Measurements from ENCODE around the gene PDE7B. TPM values are rescaled to one million over a fixed set of nuclear protein-coding genes. Genes with fewer than 3 reads are reported as not detected.

Gene PDE7B
- total RNA-seq, 2 experiments from 2014 or later, result 0.25 to 0.31 TPM

DNA sequence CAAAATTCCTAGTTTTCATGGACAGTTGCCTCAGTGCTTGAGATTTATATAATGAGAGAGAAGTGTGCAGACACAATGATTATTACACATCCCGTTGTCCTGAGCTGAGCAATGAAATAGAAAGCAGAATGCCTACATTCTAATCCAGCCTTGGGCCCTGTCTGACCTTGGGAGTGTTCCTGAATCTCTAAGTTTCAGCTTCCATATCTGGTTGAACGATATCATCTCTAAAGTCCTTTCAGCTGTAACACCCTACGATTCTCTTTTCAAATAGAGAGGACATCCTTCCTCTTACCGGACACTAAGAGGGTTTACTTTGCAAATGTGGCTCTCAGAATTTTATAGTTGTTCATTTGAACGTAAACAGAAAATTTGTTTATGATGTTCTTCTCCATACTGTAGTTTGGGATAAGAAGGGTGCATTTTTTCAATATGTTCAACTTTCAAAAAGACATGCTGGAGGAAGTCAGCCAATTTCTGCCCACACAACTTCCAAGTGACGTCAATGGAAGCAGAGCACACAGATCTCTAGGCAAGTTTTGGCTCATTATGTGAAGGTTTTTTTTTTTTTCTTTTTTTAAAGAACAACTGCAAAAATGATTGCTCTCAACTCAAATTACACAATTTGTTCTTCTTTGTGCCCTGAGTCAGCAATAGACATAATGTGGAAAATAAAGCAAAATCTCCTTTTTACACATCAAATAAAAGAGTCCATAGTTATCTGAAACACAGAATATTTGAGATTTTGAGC, 50.4 kb downstream of the PDE7B start:
- Mint-ChIP-seq H3K4me3 (no peak overlapping the region), H3K27ac (peak overlapping the region; percentile 30), H3K4me1 (ENCODE audit: low read depth) (peaks cover 29% of the 10 kb centered on the region), H3K9me3 (peaks cover 4% of the 10 kb centered on the region), H3K36me3 (ENCODE audit: low read depth) (no peaks in the 10 kb centered on the region), H3K27me3 (ENCODE audit: low read depth) (no peaks in the 10 kb centered on the region)
- CTCF ChIA-PET, result interaction anchor here (1.7 kb wide), 1 partner anchor 8 kb away, joined by 7 read pairs; no protein-coding TSS in a partner anchor
- peak; percentile 70 for DNase-seq
- intact Hi-C loops (cut with micrococcal nuclease), result loop anchor here (1.0 to 5.0 kb wide), 2 partner anchors 22 to 405 kb away; partner anchors contain the start of gene AHI1

DNA sequence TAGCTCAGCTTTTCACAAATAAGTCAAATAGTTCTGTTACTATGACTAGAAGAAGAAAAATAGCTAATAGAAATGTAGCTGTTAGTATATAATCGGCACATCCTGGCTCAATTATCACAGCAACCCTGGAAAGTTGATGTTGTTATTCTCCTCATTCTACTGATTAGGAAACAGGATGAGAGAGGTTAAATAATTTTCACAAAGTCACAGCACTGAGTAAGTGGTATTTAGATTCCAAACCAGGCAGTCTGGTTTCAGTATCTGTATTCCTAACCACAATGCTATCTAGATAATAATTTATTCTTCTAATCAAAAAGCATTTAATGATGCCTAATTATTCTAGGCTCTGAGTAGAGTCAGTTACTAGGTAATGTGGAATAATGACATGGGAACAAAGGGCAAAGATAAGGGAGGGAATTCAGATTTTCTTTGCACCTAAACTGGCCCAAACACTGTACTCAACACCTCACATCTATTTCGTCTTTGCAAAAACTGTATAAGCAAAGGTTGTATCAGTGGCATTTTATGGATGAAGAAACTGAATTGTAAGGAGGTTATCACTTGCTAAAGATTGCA, 51.3 kb downstream of the PDE7B start:
- no peak overlapping the region for H3K27ac Mint-ChIP-seq

DNA sequence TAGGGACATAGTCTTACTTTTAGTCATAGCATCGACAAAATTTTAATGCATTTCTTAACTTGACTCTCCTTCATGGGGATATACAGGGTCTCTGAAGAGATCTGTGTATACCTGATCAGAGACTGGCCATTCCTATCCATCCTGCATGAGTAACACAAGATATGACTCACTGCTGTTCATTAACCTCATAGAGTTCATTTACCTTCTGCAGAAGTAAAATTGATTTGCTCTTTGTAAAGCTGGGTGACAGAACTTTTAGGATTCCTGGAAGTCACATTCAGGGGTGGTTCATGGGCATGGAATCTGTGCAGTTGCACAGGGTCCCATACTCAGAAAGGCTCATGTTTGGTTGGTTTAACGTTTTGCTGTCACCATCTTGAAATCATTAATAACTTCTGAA, 53.2 kb downstream of the PDE7B start:
- intact Hi-C loops (cut with micrococcal nuclease), result loop anchor here (5.0 kb wide), 1 partner anchor 407 kb away; the partner anchor contains the start of gene AHI1
- Mint-ChIP-seq H3K4me1 (ENCODE audit: low read depth) (peaks cover 25% of the 10 kb centered on the region), H3K4me3 (no peak overlapping the region), H3K27me3 (ENCODE audit: low read depth) (no peaks in the 10 kb centered on the region), H3K36me3 (ENCODE audit: low read depth) (no peaks in the 10 kb centered on the region), H3K9me3 (no peaks in the 10 kb centered on the region), H3K27ac (no peak overlapping the region)
- DNase-seq, result no peak
- CTCF ChIA-PET, result no interaction called here

More for the DNA sequence above, 51.3 kb downstream of the PDE7B start:
- H3K36me3 Mint-ChIP-seq (ENCODE audit: low read depth), result no peaks in the 10 kb centered on the region
- no peak overlapping the region for H3K4me3 Mint-ChIP-seq
- H3K27me3 Mint-ChIP-seq (ENCODE audit: low read depth), result no peaks in the 10 kb centered on the region
- H3K9me3 Mint-ChIP-seq, result peaks cover 4% of the 10 kb centered on the region
- CTCF ChIA-PET, result no interaction called here
- intact Hi-C loops (cut with micrococcal nuclease), result loop anchor here (1.0 to 5.0 kb wide), 2 partner anchors 23 to 406 kb away; partner anchors contain the start of gene AHI1
- H3K4me1 Mint-ChIP-seq (ENCODE audit: low read depth), result peaks cover 25% of the 10 kb centered on the region
- DNase-seq, result no peak

DNA sequence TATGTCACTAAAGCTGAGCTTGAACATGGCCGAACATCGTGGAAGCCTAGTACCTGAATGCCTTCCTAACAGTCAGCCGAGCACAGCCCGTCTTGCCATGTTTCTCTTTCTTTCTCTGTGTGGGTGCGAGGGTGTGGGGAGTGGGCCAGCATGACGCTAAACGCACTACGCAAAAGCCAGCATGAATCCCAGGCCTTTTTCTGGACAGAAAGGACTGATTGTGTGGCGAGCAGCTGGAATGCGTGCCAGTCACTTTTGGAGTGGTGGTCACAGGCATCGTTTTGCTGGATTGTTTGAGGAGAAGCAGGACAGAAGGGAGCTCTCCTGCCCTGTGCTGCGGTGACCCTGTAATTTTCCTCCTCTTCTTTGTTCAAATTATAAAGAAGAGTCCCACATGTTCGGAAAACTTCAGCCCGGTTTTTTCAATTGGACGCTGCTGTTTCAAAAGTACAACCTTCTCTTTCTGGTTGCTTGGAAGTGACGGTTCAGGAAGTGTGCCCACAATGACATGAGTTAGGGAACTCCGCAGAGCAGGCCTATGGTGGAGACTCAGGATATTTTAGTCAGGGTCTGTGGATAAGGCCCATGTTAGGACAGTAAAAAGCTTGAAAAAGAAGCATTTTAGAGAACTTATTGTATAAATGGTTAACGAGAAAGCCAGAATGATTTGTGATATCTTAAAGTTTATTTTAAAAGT, 54.3 kb downstream of the PDE7B start:
- intact Hi-C loops (cut with micrococcal nuclease), result no loop called here
- Mint-ChIP-seq H3K36me3 (ENCODE audit: low read depth) (no peaks in the 10 kb centered on the region), H3K27me3 (ENCODE audit: low read depth) (no peaks in the 10 kb centered on the region), H3K4me3 (no peak overlapping the region), H3K9me3 (no peaks in the 10 kb centered on the region), H3K27ac (no peak overlapping the region), H3K4me1 (ENCODE audit: low read depth) (peaks cover 23% of the 10 kb centered on the region)
- no peak for DNase-seq
- CTCF ChIA-PET, result interaction anchor here (2.6 kb wide), 1 partner anchor 369 kb away, joined by 9 read pairs; no protein-coding TSS in a partner anchor

DNA sequence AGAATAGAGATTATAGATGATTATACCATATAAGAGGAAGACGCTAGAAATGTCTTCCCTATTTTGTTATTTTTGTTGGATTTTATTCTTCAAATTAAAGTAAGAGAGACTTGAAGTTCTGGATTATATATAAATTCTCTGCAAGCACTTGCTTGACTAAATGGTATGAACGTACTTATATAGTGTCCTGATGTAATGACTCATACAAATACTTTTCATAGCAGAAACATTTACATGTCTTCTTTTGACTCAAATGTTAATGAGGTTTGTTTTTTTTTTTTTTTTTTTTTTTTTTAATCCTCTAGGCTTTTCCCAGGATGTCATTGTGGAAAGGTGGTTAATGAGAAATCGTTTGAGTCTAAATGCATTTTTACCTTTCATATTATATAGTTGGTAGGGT, 55.0 kb downstream of the PDE7B start:
- H3K9me3 Mint-ChIP-seq, result no peaks in the 10 kb centered on the region
- CTCF ChIA-PET, result interaction anchor here (0.7 to 2.6 kb wide), 3 partner anchors 24 to 370 kb away, joined by 3 to 9 read pairs (median 3); no protein-coding TSS in a partner anchor
- H3K27me3 Mint-ChIP-seq (ENCODE audit: low read depth), result no peaks in the 10 kb centered on the region
- no peak for DNase-seq
- intact Hi-C loops (cut with micrococcal nuclease), result no loop called here
- H3K4me3 Mint-ChIP-seq, result no peak overlapping the region
- H3K4me1 Mint-ChIP-seq (ENCODE audit: low read depth), result peaks cover 23% of the 10 kb centered on the region
- no peaks in the 10 kb centered on the region for H3K36me3 Mint-ChIP-seq (ENCODE audit: low read depth)
- H3K27ac Mint-ChIP-seq, result no peak overlapping the region

DNA sequence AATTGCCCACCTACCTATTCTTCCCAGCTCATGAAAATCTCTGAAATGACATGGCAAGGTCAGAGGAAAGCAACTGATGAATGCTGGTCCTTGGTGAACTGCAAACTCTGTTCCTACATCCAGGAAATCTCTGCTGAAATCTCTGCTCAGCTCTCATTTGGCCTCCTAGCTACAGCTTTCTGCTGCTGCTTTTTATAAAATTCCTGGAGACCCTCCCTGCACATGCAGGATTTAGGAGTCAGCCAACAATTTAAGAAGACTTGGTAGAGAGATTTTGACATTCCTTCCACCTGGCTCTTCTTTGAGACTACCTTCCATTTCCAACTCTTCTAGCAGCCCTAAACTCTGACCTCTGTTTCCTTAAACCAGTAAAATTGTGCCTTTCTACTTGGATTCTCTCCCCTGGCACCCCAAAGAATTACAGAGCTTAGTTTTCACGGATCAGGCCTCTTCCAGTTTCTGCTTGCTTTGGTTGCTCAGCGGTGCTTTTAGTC, 55.5 kb downstream of the PDE7B start:
- intact Hi-C loops (cut with micrococcal nuclease), result no loop called here
- no peaks in the 10 kb centered on the region for H3K27me3 Mint-ChIP-seq (ENCODE audit: low read depth)
- no peak overlapping the region for H3K27ac Mint-ChIP-seq
- DNase-seq, result no peak
- no peaks in the 10 kb centered on the region for H3K36me3 Mint-ChIP-seq (ENCODE audit: low read depth)
- no peaks in the 10 kb centered on the region for H3K9me3 Mint-ChIP-seq
- H3K4me3 Mint-ChIP-seq, result no peak overlapping the region
- peaks cover 19% of the 10 kb centered on the region for H3K4me1 Mint-ChIP-seq (ENCODE audit: low read depth)
- CTCF ChIA-PET, result interaction anchor here (0.7 to 2.6 kb wide), 4 partner anchors 24 to 371 kb away, joined by 3 to 9 read pairs (median 6); no protein-coding TSS in a partner anchor

DNA sequence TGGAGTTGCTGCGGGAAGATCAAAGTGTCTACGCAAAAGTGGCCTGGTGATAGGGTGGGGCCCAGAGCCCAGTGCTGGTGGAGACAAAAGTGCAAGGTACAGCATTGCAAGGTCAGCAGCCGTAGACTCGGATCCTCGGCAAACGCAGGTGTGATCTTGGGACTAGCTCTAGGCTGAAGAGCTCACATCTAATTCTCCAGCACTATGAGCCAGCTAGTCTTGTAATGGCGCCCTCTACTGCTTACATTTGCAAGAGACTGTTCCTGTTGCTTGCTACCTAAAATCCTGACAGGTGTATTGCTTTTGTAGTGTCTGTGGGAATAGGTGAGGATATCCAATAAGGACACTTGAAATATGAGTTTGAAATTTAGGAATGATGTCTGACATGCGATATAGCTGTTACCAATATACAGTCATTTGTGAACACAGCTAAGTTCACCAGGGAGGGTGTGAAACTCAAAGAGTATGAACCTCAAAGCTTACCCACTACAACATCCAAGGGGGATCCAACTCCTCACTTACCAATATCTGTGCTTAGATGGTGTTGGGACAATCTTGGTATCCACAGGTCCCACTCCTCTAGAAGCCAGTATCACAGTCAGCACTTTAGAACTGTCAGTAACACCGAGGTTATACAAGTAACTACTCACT, 58.4 kb downstream of the PDE7B start:
- Mint-ChIP-seq H3K36me3 (ENCODE audit: low read depth) (no peaks in the 10 kb centered on the region), H3K9me3 (no peaks in the 10 kb centered on the region), H3K27ac (no peak overlapping the region), H3K4me1 (ENCODE audit: low read depth) (peaks cover 3% of the 10 kb centered on the region), H3K4me3 (no peak overlapping the region), H3K27me3 (ENCODE audit: low read depth) (no peaks in the 10 kb centered on the region)
- CTCF ChIA-PET, result interaction anchor here (0.6 to 2.7 kb wide), 43 partner anchors 8 to 459 kb away, joined by 3 to 22 read pairs (median 3); partner anchors contain the start of gene PDE7B
- DNase-seq, result peak; percentile 80
- intact Hi-C loops (cut with micrococcal nuclease), result loop anchor here (1.0 to 2.0 kb wide), 7 partner anchors 30 to 459 kb away; partner anchors contain the start of gene PDE7B

DNA sequence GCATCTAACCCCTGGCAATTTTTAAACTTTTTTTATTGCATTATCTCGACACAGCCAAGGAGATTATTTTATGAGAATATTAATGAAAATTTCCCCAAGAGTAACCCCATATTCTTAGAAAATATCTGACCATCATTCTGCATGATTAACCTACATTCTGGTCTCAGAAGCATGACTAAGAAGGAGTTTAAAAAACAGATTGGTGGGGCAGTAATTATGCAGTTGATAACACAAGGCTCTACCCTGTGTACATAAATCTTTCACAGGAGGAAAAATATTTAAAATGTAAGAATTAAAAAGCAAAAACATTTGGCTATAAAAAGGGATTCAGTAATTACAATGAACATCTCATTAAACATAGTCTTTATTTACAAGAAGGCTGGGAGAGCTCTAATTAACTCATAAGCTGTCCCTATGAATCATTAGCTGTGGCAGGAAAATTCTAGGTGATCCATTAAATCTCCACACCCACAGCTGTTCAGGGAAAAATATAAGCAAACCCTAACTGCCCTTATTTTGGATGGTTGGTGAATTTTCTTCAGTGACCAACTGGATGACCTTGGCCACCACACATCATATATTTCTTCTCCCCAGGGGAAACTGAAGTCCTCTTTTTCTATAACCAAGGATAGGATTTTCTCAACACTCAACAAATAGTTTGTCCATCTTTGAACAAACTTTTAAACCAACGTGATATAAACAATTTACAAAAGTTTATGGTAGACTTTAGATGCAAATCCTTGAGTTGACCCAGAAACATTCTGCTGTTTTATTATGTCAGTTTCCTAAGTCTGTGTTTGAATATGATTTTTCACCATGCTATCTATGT, 59.5 kb downstream of the PDE7B start:
- Mint-ChIP-seq H3K4me3 (no peak overlapping the region), H3K4me1 (ENCODE audit: low read depth) (peaks cover 3% of the 10 kb centered on the region), H3K27ac (no peak overlapping the region), H3K36me3 (ENCODE audit: low read depth) (no peaks in the 10 kb centered on the region), H3K27me3 (ENCODE audit: low read depth) (no peaks in the 10 kb centered on the region), H3K9me3 (no peaks in the 10 kb centered on the region)
- intact Hi-C loops (cut with micrococcal nuclease), result loop anchor here (1.0 to 2.0 kb wide), 2 partner anchors 235 to 316 kb away; no protein-coding TSS in a partner anchor
- DNase-seq, result no peak
- CTCF ChIA-PET, result interaction anchor here (0.5 to 2.7 kb wide), 4 partner anchors 7 to 880 kb away, joined by 3 to 6 read pairs (median 4); no protein-coding TSS in a partner anchor

DNA sequence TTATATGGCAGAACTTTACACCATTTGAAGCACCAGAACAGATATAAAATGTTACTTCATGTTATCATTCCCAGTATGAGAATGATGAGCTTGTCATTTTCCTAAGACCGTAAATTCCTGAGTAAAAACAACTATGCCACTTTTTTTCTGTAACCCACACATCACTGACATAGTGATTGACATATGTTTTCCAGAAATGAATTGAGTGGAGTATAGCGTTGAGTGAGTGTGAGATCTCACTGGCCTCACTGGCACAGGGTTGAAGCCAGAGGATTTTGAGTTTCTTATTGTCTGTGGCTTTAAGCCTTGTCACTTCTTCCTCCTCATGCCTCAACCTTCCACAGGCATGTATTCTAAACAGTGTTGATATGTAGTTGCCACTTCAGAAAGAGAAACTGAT, 62.3 kb downstream of the PDE7B start:
- CTCF ChIA-PET, result interaction anchor here (1.0 kb wide), 1 partner anchor 25 kb away, joined by 3 read pairs; no protein-coding TSS in a partner anchor
- H3K27ac Mint-ChIP-seq, result no peak overlapping the region
- no peaks in the 10 kb centered on the region for H3K36me3 Mint-ChIP-seq (ENCODE audit: low read depth)
- intact Hi-C loops (cut with micrococcal nuclease), result no loop called here
- peaks cover 3% of the 10 kb centered on the region for H3K4me1 Mint-ChIP-seq (ENCODE audit: low read depth)
- H3K9me3 Mint-ChIP-seq, result no peaks in the 10 kb centered on the region
- no peak overlapping the region for H3K4me3 Mint-ChIP-seq
- no peak for DNase-seq
- no peaks in the 10 kb centered on the region for H3K27me3 Mint-ChIP-seq (ENCODE audit: low read depth)

DNA sequence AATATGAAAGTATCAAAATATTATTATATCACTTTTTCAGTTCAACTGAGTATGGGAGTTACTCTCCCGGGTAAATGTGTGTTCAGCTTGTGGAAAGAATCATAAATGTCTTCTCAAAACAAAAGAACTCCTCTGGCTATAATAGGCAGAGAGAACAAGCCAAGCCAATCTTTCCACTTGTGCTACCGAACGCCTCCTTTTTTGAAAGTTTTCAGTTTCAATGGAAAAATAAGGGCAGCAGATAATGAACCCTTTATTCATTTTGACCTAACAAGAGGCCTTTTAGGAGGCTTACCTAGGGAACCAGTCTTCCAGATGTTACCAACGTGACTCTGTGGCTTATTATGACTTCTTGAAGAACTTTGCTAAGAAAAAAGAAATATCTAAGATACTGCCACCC, 67.5 kb downstream of the PDE7B start:
- CTCF ChIA-PET, result interaction anchor here (1.5 kb wide), 1 partner anchor 9 kb away, joined by 5 read pairs; no protein-coding TSS in a partner anchor
- Mint-ChIP-seq H3K27me3 (ENCODE audit: low read depth) (no peaks in the 10 kb centered on the region), H3K4me3 (no peak overlapping the region), H3K4me1 (ENCODE audit: low read depth) (no peaks in the 10 kb centered on the region), H3K9me3 (no peaks in the 10 kb centered on the region), H3K36me3 (ENCODE audit: low read depth) (no peaks in the 10 kb centered on the region), H3K27ac (no peak overlapping the region)
- DNase-seq, result no peak
- intact Hi-C loops (cut with micrococcal nuclease), result no loop called here

DNA sequence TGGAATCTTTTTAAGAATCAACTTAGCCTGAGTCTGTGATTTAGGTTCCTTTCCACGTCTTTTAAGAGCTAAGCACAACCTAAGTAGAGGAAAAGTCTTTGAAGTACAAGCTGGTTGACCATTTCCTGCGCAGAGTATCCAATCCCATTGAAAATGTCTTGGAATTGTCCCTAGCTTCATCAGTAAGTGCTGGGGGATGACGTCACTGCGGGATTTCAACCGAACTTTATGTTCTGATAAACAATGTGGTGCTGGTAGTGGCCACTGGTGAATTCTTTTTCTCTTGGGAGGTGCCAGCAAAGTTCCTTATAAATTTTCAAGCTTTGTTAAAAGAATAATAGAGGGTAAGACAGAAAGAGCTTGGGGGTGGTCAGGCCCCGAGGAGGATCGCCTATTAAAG, 69.2 kb downstream of the PDE7B start:
- no peak overlapping the region for H3K4me3 Mint-ChIP-seq
- intact Hi-C loops (cut with micrococcal nuclease), result no loop called here
- no peaks in the 10 kb centered on the region for H3K4me1 Mint-ChIP-seq (ENCODE audit: low read depth)
- no peaks in the 10 kb centered on the region for H3K9me3 Mint-ChIP-seq
- no peaks in the 10 kb centered on the region for H3K27me3 Mint-ChIP-seq (ENCODE audit: low read depth)
- H3K27ac Mint-ChIP-seq, result no peak overlapping the region
- no peak for DNase-seq
- CTCF ChIA-PET, result interaction anchor here (1.0 kb wide), 2 partner anchors 11 to 414 kb away, joined by 3 to 6 read pairs; no protein-coding TSS in a partner anchor
- no peaks in the 10 kb centered on the region for H3K36me3 Mint-ChIP-seq (ENCODE audit: low read depth)

Data from activated naive CD4-positive, alpha-beta T cell treated with anti-CD3 and anti-CD28 coated beads for 36 hours (primary cell).